Peyer's patch (tissue), 4 donors: Measurements from ENCODE around the gene SULF2.

Experiments used
- POLR2A ChIP-seq, 2 donors: fragments of 450-650 bp; IDR thresholded peaks; one replicate each; pipeline ENCODE4 v1.5.1; 2017; ENCODE audit warnings: antibody characterized with exemption in 2 of 2, mild to moderate bottlenecking in 2 of 2, moderate library complexity in 2 of 2
- TF ChIP-seq, protein P1 (sequence below), 6 experiments: fragments of 450-650 bp in 4 of 6; fragments of 200-600 bp in 2 of 6; sonication (generic) in 1 of 6; IDR thresholded peaks; one replicate each; pipeline ENCODE4 v1.5.1; 2017 to 2019; ENCODE audit warnings: antibody characterized with exemption in 6 of 6, mild to moderate bottlenecking in 3 of 6, moderate library complexity in 1 of 6

DNA sequence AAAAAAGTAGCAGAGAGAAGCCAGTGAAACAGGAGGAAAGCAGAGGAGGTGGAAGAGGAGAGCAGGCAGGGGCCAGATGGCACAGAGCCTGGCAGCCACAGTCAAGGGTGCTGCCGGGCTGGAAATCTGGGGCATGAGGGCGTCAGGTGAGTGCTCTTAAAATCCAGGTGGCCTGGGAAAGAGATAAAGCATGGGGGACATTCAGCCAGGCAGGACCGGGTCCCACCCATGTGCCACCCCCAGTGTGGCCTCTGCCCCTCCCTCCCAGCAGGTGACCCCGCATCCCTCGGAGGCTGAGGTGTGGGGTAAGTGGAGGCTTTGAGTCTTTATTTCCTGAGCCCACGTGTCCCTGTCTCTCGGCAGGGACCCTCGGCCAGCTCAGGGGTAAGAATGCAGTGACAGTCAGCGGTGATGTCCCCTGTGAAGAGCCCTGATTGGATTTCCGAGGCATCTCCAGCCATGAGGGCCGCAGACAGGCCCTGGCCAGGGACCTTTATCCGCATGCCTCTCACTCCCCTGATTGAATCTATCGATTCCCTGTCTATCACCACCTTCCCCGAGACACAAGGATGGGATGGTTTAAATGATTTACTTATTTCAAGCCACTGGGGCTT lies 33.8 kb upstream of the SULF2 start:
- TF ChIP-seq, protein P1, sequence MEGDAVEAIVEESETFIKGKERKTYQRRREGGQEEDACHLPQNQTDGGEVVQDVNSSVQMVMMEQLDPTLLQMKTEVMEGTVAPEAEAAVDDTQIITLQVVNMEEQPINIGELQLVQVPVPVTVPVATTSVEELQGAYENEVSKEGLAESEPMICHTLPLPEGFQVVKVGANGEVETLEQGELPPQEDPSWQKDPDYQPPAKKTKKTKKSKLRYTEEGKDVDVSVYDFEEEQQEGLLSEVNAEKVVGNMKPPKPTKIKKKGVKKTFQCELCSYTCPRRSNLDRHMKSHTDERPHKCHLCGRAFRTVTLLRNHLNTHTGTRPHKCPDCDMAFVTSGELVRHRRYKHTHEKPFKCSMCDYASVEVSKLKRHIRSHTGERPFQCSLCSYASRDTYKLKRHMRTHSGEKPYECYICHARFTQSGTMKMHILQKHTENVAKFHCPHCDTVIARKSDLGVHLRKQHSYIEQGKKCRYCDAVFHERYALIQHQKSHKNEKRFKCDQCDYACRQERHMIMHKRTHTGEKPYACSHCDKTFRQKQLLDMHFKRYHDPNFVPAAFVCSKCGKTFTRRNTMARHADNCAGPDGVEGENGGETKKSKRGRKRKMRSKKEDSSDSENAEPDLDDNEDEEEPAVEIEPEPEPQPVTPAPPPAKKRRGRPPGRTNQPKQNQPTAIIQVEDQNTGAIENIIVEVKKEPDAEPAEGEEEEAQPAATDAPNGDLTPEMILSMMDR (IDR thresholded peaks at IDR 0.05) = no peak
- no peak for TF ChIP-seq POLR2A (IDR thresholded peaks at IDR 0.05)
